ENCODE results near the gene MAPK10.

DNA sequence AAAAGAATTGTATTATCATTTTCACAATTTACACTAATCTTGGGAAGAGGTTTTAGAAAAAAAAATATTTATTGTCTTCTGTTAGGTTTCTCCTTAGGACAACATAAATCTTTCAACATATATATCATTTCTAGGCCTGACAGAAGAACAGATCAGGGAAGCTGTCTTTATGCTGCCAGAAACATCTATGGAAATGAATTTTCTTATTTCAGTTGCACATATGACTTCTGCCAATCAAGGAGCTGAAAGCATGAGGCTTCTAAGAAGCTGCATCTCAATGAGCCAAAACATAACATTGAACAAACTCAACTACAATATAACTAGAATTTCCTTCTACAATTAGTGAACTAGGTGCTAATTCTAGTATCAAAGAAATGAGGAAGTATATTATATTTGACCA lies 258.4 kb downstream of the MAPK10 start:
- TF ChIP-seq CTCF (conservative IDR thresholded peaks at IDR 0.05; ENCODE audit: low read depth in 2 of 2) (no peak), JUNB (IDR thresholded peaks at IDR 0.05; ENCODE audit: unreplicated experiment) (no peak), CREB1 (CRISPR knock-in tag; IDR thresholded peaks at IDR 0.05; ENCODE audit: low read depth) (no peak), EZH2phosphoT487 (IDR thresholded peaks at IDR 0.05; ENCODE audit: unreplicated experiment) (no peak), ETS1 (IDR thresholded peaks at IDR 0.05) (no peak), ZNF331 (CRISPR knock-in tag; IDR thresholded peaks at IDR 0.05; ENCODE audit: low read depth) (no peak)

Data from GM23338 (cell line).